Mammary epithelial cell (primary cell): ENCODE results near the gene TBC1D22A.

Experiments used
- EZH2 ChIP-seq: IDR thresholded peaks from 2 replicates; pipeline ENCODE4 v1.6.1; 2012; ENCODE audit warnings: low read length, inconsistent platforms, borderline replicate concordance
- TF ChIP-seq, protein P1 (sequence below), 2 donors: IDR thresholded peaks in 1 of 2; conservative IDR thresholded peaks in 1 of 2; 2 replicates each; pipeline ENCODE4 v1.5.1; 2011 to 2012; ENCODE audit warnings: inconsistent platforms in 2 of 2, low read length in 2 of 2, mild to moderate bottlenecking in 2 of 2, control low read depth in 1 of 2, low read depth in 1 of 2; ENCODE audit not compliant: insufficient read depth in 1 of 2; ENCODE audit errors: extremely low read depth in 1 of 2

DNA sequence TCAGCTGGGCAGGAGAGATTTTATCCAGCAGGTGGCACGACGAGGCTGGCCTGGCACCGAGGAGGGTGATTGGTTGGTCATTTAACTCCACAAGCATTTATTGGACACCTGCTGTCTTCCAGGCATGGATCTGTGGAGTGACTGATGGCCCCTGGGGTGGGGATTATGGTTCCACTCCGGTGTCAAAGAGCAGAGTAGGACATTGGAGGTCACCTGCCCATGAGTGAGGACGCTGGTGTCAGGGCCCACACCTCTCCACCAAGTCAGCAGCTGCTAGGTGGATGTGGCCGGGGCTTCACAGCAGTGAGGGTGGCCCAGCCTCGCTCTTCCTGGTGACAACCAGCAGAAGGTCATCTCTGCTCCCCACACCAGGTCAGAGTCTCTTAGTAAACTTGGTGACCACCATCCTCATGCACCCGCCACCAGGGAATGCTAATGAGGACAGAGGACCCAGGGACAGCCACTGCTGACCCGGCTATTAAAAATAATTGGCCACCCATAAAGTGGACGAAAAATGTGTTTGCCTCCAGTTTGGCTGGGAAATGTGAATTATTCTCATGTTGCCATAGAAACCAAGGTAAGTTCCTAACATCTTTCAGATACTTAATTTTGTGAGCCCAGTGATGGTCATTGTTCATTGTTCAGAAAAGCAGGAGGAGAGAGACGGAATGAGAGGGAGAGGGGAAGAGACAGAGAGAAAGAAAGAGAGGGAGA is 428.7 kb downstream of the TBC1D22A start:
- TF ChIP-seq EZH2 = no peak
- TF ChIP-seq, protein P1, sequence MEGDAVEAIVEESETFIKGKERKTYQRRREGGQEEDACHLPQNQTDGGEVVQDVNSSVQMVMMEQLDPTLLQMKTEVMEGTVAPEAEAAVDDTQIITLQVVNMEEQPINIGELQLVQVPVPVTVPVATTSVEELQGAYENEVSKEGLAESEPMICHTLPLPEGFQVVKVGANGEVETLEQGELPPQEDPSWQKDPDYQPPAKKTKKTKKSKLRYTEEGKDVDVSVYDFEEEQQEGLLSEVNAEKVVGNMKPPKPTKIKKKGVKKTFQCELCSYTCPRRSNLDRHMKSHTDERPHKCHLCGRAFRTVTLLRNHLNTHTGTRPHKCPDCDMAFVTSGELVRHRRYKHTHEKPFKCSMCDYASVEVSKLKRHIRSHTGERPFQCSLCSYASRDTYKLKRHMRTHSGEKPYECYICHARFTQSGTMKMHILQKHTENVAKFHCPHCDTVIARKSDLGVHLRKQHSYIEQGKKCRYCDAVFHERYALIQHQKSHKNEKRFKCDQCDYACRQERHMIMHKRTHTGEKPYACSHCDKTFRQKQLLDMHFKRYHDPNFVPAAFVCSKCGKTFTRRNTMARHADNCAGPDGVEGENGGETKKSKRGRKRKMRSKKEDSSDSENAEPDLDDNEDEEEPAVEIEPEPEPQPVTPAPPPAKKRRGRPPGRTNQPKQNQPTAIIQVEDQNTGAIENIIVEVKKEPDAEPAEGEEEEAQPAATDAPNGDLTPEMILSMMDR (conservative IDR thresholded peaks at IDR 0.05 in 1 of 2, IDR thresholded peaks at IDR 0.05 in 1 of 2; ENCODE audit: extremely low read depth in 1 of 2, insufficient read depth in 1 of 2, low read depth in 1 of 2, low read length in 2 of 2) = no peak
